H1 (cell line): ENCODE data around the gene HAS3.
"Not testable (repeated sequence)": the region's sequence is repeated elsewhere in the genome, so short reads cannot be mapped to it uniquely, and the experiment has no call there.

ENCODE experiments used
- CBX5 ChIP-seq: fragments of 300-800, 300-1000 bp; sonication (generic); IDR thresholded peaks from 2 replicates; pipeline ENCODE4 v1.7.1; 2016; ENCODE audit warnings: antibody characterized with exemption, low read length, low read depth
- CBX8 ChIP-seq: fragments of 300-800, 300-1000 bp; sonication (generic); IDR thresholded peaks from 2 replicates; pipeline ENCODE4 v1.7.1; 2016; ENCODE audit warnings: low read depth, low read length, borderline replicate concordance
- CTCF ChIP-seq, 3 experiments: IDR thresholded peaks; 1 replicate in 2 of 3; 2 replicates in 1 of 3; pipeline versions ENCODE4 v1.5.1 to v1.6.1; 2011; ENCODE audit warnings: low read length in 3 of 3, mild to moderate bottlenecking in 3 of 3, inconsistent platforms in 2 of 3, low read depth in 1 of 3, moderate library complexity in 1 of 3; ENCODE audit not compliant: insufficient read depth in 1 of 3; ENCODE audit errors: control extremely low read depth in 1 of 3
- RFX5 ChIP-seq: IDR thresholded peaks from 2 replicates; pipeline ENCODE4 v1.6.1; 2011; ENCODE audit warnings: low read depth, low read length, improper control_type of control experiment, borderline replicate concordance
- SP1 ChIP-seq: IDR thresholded peaks from 2 replicates; pipeline ENCODE4 v1.6.1; 2011; ENCODE audit warnings: low read depth, low read length

GRCh38 chr16:69124406-69124805, 19.0 kb downstream of the HAS3 start:
- TF ChIP-seq RFX5; SP1; CBX8; CTCF (IDR thresholded peaks at IDR 0.05; ENCODE audit: control extremely low read depth in 1 of 3, insufficient read depth in 1 of 3, low read depth in 1 of 3, low read length in 3 of 3); CBX5: not testable (repeated sequence)
